Heart left ventricle (tissue), 16 donors: ENCODE measurements around the gene SRCIN1. TPM values are rescaled to one million over a fixed set of nuclear protein-coding genes. Genes with fewer than 3 reads are reported as not detected.
"Not testable (repeated sequence)": the region's sequence is repeated elsewhere in the genome, so short reads cannot be mapped to it uniquely, and the experiment has no call there.

Experiments used
- ATAC-seq, 4 donors: fragments of 200-7000 bp; cut with Tn5 transposase; one replicate each; pipeline ENCODE4 v1.9.1; 2020 to 2022; ENCODE audit warnings: moderate library complexity in 4 of 4, mild to moderate bottlenecking in 3 of 4, moderate number of reproducible peaks in 1 of 4
- DNase-seq, 5 donors: peaks; one replicate each; pipeline ENCODE4 v3.0.0-alpha.2; 2020
- H3K27ac ChIP-seq, 12 donors: fragments of 200-600 bp; sonication (generic) in 4 of 12; one replicate each; pipeline versions ENCODE4 v1.5.0 to v1.8.0; 2016 to 2022; ENCODE audit warnings: mild to moderate bottlenecking in 2 of 12
- H3K27me3 ChIP-seq, 9 donors: fragments of 200-600 bp; sonication (generic) in 2 of 9; one replicate each; pipeline versions ENCODE4 v1.5.1 to v1.8.0; 2016 to 2022; ENCODE audit warnings: mild to moderate bottlenecking in 3 of 9
- H3K36me3 ChIP-seq, 9 donors: fragments of 200-600 bp; sonication (generic) in 2 of 9; one replicate each; pipeline versions ENCODE4 v1.5.0 to v1.8.0; 2018 to 2022; ENCODE audit warnings: mild to moderate bottlenecking in 2 of 9
- H3K4me1 ChIP-seq, 12 donors: fragments of 200-600 bp; sonication (generic) in 4 of 12; one replicate each; pipeline versions ENCODE4 v1.5.0 to v1.8.0; 2016 to 2022; ENCODE audit warnings: mild to moderate bottlenecking in 3 of 12
- H3K4me3 ChIP-seq, 12 donors: fragments of 200-600 bp; sonication (generic) in 4 of 12; one replicate each; pipeline versions ENCODE4 v1.5.0 to v1.8.0; 2017 to 2022; ENCODE audit warnings: mild to moderate bottlenecking in 9 of 12, moderate library complexity in 4 of 12
- H3K9me3 ChIP-seq, 12 donors: fragments of 200-600 bp; sonication (generic) in 4 of 12; one replicate each; pipeline versions ENCODE4 v1.5.0 to v1.8.0; 2016 to 2022; ENCODE audit warnings: mild to moderate bottlenecking in 1 of 12
- POLR2A ChIP-seq, 2 donors: fragments of 450-650 bp; IDR thresholded peaks; one replicate each; pipeline ENCODE4 v1.6.1; 2017; ENCODE audit warnings: antibody characterized with exemption in 2 of 2, mild to moderate bottlenecking in 2 of 2, moderate library complexity in 2 of 2
- WGBS, 4 donors: extraction: QIAGEN DNeasy Blood & Tissue Kit in 2 of 4; methylation state at CpG; one replicate each; pipeline versions ENCODE4 v1.1.5 to v1.1.7; 2013 to 2018; 5-methylcytosine and 5-hydroxymethylcytosine counted together
- intact Hi-C, 10 donors: fragments of 100-400 bp; cut with DNase I; formaldehyde crosslinking; loops; one replicate each; pipeline versions ENCODE4 v1.11.1 to v1.14.2; 2022
- polyA plus RNA-seq, 2 donors: library from polyadenylated mRNA; stranded (reverse); fragments of 200-250 nt; gene quantifications; one replicate each; pipeline ENCODE4 v1.2.3, GENCODE V29; 2013
- total RNA-seq, 9 donors: library from RNA; depleted of rRNA in 2 of 9; stranded (reverse); fragments of >200 nt in 2 of 9; fragmentation: NEBNext Ultra II Directional in 3 of 9; extraction: Animal tissue kit (Norgen Biotek cat#: 25700) in 3 of 9; gene quantifications; one replicate each; pipeline versions ENCODE4 v1.1.0 to v1.2.4, GENCODE V29; 2016 to 2023
- TF ChIP-seq, protein P1 (sequence below), 12 donors: fragments of 200-600 bp; sonication (generic) in 4 of 12; IDR thresholded peaks; one replicate each; pipeline versions ENCODE4 v1.5.0 to v1.8.0; 2018 to 2022; ENCODE audit warnings: antibody characterized with exemption in 12 of 12, mild to moderate bottlenecking in 5 of 12
- donor health status: ischemic (EF 13 %, LVEDD 7.1; RV severe dilation, severe dysfunction).
- donor health status: healthy with polysubstance abuse.
- donor health status: DM: no; HTN: yes; CAD: no.
- donor health status: DM: no; HTN: no; CAD: no.
- donor health status: ischemic (EF 25% LVEDD 6.9; RV normal size, moderate dysfunction).
- donor health status: ischemic (EF 25% LVEDD 5.7; RV mildly dilated, moderate dysfunction).
- donor health status: healthy.
- donor health status: DM: yes; HTN: yes; CAD: no.
- donor health status: ischemic (EF 35%, LVEDD 5.7; RV mildly dilated, moderate dysfunction).
- donor health status: nonischemic (EF 11% LVEDD 7.7; RV severe dilation, severe dysfunction).
- donor health status: DM: yes; HTN: yes; CAD: no.
- donor health status: PGD.
- donor health status: ischemic (EF 29% LVEDD 5.4; RV normal size, mild dysfunction).
- donor health status: nonischemic (EF 23%, LVEDD 6.1; RV moderate dilation, normal function).

The SRCIN1 gene
- total and polyA plus RNA-seq, 11 donors: 0.19 to 1.7 (median 0.95) TPM

DNA sequence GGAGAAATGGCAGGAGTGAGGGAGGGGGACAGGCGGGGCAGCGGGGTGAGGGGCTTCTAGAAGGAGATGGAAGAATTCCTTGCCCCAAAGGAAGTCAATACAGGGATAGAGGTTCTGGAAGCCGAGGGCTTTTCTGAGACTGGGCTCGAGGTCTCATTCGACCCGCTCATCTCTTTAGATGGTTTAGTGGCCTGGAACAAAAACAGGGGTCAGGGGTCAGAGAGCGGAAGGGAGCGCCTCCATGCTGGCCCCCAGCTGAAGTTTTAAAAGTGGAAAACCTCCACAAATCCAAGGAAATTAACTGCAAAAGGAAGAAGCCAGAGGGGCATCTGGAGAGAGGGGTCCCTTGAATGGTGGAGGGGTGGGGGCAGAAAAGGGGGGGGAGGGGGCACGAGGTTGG, 72.5 kb downstream of the SRCIN1 start:
- no peak overlapping the region for H3K4me3 ChIP-seq
- TF ChIP-seq, protein P1, sequence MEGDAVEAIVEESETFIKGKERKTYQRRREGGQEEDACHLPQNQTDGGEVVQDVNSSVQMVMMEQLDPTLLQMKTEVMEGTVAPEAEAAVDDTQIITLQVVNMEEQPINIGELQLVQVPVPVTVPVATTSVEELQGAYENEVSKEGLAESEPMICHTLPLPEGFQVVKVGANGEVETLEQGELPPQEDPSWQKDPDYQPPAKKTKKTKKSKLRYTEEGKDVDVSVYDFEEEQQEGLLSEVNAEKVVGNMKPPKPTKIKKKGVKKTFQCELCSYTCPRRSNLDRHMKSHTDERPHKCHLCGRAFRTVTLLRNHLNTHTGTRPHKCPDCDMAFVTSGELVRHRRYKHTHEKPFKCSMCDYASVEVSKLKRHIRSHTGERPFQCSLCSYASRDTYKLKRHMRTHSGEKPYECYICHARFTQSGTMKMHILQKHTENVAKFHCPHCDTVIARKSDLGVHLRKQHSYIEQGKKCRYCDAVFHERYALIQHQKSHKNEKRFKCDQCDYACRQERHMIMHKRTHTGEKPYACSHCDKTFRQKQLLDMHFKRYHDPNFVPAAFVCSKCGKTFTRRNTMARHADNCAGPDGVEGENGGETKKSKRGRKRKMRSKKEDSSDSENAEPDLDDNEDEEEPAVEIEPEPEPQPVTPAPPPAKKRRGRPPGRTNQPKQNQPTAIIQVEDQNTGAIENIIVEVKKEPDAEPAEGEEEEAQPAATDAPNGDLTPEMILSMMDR (IDR thresholded peaks at IDR 0.05): no peak
- no peak for TF ChIP-seq POLR2A (IDR thresholded peaks at IDR 0.05)
- intact Hi-C loops: no loop called here
- ATAC-seq: no peak
- no peaks in the 10 kb centered on the region for H3K36me3 ChIP-seq
- no peak overlapping the region for H3K27ac ChIP-seq
- H3K27me3 ChIP-seq: peaks cover 0 to 56% (median 6%) of the 10 kb centered on the region in 9 donors
- no peaks in the 10 kb centered on the region for H3K9me3 ChIP-seq
- WGBS, 4 donors: 73 to 79% (median 75%) methylated on average over 9 of the region's 9 CpGs
- DNase-seq: no peak
- no peaks in the 10 kb centered on the region for H3K4me1 ChIP-seq

DNA sequence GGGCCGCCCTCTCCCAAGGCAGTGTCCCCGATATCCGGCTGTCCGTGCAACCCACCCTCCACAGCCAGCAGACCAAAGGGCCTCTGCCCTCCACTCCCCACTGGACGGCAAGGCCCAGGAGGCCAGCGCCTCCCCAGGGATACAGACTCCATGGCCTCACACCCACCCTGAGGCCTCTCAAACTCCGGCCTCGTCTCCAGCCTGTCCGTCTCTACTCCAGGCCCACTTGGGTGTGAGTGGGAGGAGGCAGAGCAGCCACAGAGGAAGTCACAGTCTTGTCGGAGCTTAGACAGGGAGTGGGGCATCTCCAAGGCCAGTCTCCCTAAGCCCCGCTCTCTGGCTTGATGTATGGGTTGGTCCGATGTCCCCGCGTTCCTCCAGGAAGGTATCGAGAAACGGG, 73.3 kb downstream of the SRCIN1 start:
- no peak for TF ChIP-seq POLR2A (IDR thresholded peaks at IDR 0.05)
- TF ChIP-seq, protein P1 (IDR thresholded peaks at IDR 0.05): no peak
- intact Hi-C loops: no loop called here
- no peak overlapping the region for H3K4me3 ChIP-seq
- H3K27ac ChIP-seq: no peak overlapping the region
- DNase-seq (no peak), ATAC-seq (no peak)
- H3K27me3 ChIP-seq: peaks cover 0 to 49% (median 6%) of the 10 kb centered on the region in 9 donors
- no peaks in the 10 kb centered on the region for H3K9me3 ChIP-seq
- no peaks in the 10 kb centered on the region for H3K36me3 ChIP-seq
- H3K4me1 ChIP-seq: no peaks in the 10 kb centered on the region
- WGBS, 4 donors: 75 to 86% (median 82%) methylated on average over 16 of the region's 16 CpGs

DNA sequence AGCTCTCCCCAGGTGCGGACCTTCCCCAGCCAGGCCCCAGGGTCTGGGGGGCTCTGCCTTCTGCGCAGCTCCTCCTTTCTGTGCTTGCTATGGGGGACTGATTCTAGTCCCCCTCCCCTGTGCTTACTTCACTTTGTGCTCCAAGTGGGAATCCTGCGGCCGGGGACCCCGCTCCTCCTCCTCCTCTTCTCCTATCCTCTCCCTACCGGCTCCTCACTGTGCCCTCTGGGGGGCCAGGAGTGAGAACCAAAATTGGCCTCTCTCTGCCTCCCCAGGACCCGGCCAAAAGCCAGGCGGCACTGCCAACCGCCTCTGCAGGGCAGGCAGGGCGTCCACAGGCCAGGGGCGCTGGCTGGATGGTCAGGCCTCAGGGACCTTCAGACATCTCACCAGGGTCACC, 74.0 kb downstream of the SRCIN1 start:
- H3K36me3 ChIP-seq, H3K4me1 ChIP-seq, ATAC-seq, H3K27ac ChIP-seq, intact Hi-C loops, H3K9me3 ChIP-seq, H3K4me3 ChIP-seq: not testable (repeated sequence)
- peak in 1 of 5 donors; percentile 4 for DNase-seq
- whole genome bisulfite sequencing, 4 donors: 83 to 88% (median 84%) methylated on average over 11 of the region's 11 CpGs
- peaks cover 0 to 43% (median 6%) of the 10 kb centered on the region in 9 donors for H3K27me3 ChIP-seq

DNA sequence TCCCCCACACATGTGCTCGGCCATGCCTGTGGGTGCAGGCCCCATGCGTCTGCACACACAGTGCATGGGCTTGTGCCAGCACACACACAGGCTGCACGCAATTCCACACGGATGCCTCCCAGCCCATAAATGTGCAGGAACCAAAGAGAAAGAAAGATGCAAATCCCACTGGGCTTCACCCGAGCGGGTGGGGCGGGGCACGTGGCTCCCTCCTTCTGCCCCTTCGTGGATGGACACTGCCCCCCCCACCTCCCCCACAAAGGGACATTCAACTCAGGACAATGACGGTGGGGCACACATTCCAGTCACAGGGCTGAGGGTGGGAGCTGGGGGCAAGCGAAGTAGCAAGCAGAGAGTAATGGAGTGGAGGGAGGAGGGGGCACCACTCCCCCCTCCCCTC, 74.9 kb downstream of the SRCIN1 start:
- H3K27ac ChIP-seq, H3K4me3 ChIP-seq, H3K4me1 ChIP-seq, intact Hi-C loops, H3K36me3 ChIP-seq, ATAC-seq, H3K9me3 ChIP-seq: not testable (repeated sequence)
- H3K27me3 ChIP-seq: peaks cover 0 to 36% (median 6%) of the 10 kb centered on the region in 9 donors
- peak in 1 of 5 donors; percentile 13 for DNase-seq
- WGBS, 4 donors: 50 to 58% (median 53%) methylated on average over 10 to 11 of the region's 11 CpGs

DNA sequence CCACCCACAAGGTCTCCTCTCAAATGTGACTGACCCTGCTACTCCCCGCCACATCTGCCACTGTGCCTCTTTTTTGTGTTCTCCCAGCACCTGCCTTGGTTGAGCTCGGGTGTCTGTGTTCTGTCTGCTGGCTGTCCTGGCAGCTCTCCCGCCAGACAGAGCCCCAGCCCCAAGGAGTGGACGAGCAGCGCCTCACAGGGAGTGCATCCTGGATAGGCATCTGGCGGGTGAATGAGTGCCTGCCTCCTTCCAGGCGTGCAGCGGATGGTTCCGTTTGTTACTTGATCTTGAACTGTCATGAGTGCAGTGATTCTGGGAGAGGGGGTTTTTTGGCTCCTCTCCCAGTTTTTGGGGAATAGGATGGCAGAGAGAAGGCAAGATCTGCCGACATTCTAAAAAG, 77.6 kb downstream of the SRCIN1 start:
- WGBS, 4 donors: 15 to 21% (median 18%) methylated on average over 10 of the region's 10 CpGs
- H3K36me3 ChIP-seq: not testable (repeated sequence)

DNA sequence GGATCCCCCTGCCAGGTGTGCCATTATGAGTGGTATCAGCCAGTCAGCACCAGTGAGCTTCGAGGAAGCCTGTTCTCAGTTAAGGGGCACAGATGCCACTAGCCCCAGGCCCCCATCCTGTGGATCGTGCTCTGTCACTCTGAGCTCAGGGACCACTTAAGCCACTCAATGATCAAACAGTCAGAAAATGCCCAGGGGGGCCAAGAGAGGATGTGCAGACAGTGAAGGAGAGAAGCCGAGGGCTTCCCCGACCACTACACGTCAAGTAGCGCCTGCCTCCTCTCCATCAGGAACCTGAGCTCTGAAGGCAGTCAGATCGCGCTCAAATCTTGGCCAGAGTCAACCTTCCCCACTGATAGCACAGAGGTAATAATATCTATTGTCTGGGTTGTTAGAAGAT, 79.2 kb downstream of the SRCIN1 start:
- intact Hi-C loops, H3K27ac ChIP-seq, DNase-seq, H3K4me3 ChIP-seq, H3K4me1 ChIP-seq, H3K36me3 ChIP-seq, H3K9me3 ChIP-seq, ATAC-seq: not testable (repeated sequence)
- 46 to 92% (median 54%) methylated on average over 2 to 8 of the region's 8 CpGs for WGBS, 4 donors
- peaks cover 0 to 22% (median 0%) of the 10 kb centered on the region in 9 donors for H3K27me3 ChIP-seq

More for the DNA sequence above, 77.6 kb downstream of the SRCIN1 start:
- H3K27ac ChIP-seq, intact Hi-C loops, H3K4me1 ChIP-seq, H3K4me3 ChIP-seq, ATAC-seq, H3K9me3 ChIP-seq: not testable (repeated sequence)
- DNase-seq: peak in 1 of 5 donors; percentile 17
- H3K27me3 ChIP-seq: peaks cover 0 to 35% (median 6%) of the 10 kb centered on the region in 9 donors
